ENCODE results near the gene SLC10A7.

The SLC10A7 gene

DNA sequence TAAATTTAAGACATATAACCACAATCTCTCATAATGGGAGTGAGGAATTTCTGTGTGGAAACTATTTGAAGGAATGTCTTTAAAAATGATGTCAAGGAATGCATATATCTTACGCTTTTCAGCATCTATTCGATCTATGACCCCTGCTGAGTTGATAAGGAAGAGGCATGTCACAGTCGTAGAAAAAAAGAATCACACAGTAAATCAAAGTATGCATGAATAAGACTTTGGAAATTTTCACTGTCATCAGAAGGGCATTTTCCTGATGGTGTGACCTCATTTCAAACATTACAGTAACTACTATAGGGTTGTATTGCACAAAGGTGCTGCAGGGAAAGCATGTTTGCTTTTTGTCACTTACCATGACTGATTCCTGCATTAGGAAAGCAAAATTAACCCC is 265.9 kb downstream of the SLC10A7 start:
- peak; percentile 86 for DNase-seq (ENCODE audit: low read depth)
- no peak overlapping the region for H3K4me3 ChIP-seq (ENCODE audit: low read depth, low read length)
- TF ChIP-seq, protein P1, sequence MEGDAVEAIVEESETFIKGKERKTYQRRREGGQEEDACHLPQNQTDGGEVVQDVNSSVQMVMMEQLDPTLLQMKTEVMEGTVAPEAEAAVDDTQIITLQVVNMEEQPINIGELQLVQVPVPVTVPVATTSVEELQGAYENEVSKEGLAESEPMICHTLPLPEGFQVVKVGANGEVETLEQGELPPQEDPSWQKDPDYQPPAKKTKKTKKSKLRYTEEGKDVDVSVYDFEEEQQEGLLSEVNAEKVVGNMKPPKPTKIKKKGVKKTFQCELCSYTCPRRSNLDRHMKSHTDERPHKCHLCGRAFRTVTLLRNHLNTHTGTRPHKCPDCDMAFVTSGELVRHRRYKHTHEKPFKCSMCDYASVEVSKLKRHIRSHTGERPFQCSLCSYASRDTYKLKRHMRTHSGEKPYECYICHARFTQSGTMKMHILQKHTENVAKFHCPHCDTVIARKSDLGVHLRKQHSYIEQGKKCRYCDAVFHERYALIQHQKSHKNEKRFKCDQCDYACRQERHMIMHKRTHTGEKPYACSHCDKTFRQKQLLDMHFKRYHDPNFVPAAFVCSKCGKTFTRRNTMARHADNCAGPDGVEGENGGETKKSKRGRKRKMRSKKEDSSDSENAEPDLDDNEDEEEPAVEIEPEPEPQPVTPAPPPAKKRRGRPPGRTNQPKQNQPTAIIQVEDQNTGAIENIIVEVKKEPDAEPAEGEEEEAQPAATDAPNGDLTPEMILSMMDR (conservative IDR thresholded peaks at IDR 0.05; ENCODE audit: low read depth, low read length): no peak

DNA sequence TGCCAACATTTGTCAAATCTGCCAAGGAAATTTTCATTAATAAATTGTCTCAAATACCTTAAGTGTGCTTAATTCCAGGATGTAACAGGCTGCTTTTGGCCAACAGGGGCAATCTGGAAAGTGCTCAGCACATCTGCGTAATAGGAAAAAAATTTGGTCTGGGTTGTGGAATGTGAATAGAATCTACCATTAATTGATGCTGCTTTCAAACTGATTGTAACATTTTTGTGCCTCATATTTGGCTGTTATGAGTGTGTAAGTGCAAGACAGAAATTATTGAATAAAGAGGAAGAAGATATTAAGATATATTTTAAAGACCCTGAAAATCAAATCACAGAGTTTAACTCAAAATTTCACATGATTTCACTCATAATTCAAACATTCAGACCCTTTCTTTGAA is 266.3 kb downstream of the SLC10A7 start:
- DNase-seq (ENCODE audit: low read depth): peak; percentile 80

DNA sequence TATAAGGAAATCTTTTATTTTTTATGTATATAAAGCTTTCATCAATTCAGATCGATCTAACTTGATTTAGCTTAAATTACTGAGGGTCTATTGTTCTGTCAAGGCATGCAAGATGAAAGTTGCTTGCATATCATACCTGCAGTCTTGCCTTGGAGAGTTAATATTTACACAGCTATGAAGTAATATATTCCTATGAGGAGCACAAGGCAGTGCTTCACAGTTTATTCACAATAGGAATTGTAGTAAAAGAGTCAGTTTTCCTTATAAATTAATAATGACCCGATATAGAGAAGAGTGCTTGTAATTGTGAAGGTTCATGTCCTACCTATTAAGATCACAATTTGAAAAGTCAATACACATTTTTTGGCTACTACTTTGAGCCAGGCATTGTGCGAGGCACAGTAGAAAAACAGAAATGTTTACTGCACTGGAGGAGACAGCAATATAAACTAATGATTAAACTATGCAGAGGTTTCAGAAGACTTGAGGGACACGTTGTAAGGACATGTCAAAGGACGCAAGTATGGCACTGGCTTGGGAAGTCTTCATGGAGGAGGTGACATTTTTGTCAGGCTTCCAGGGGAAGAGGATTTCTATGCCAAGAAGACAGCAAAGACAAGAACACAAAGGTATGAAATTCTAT is 268.6 kb downstream of the SLC10A7 start:
- TF ChIP-seq, protein P1 (conservative IDR thresholded peaks at IDR 0.05; ENCODE audit: low read depth, low read length): no peak
- no peak overlapping the region for H3K4me3 ChIP-seq (ENCODE audit: low read depth, low read length)
- DNase-seq (ENCODE audit: low read depth): no peak

More for the DNA sequence above, 266.3 kb downstream of the SLC10A7 start:
- TF ChIP-seq, protein P1 (conservative IDR thresholded peaks at IDR 0.05; ENCODE audit: low read depth, low read length): peak; percentile 41
- H3K4me3 ChIP-seq (ENCODE audit: low read depth, low read length): no peak overlapping the region

DNA sequence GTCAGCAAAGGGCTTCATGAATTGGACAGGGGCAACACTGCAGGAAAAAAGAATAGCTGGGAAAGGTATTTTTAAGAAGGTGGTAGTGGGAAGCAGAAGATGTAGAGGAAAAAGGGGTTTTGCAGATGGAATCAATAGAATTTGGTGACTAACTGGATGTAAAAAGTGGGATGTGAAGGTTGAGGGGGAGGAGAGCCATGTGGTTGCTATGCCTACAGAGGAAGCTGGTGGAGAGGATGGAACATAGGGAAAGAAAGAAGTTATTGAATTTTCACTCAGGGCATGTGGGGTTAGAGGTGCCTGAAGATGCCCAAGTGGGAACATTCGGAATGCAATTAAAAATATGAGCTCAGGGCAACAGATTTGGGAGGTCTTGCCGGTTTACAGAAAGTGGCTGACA is 274.4 kb downstream of the SLC10A7 start:
- DNase-seq (ENCODE audit: low read depth): no peak
- no peak overlapping the region for H3K4me3 ChIP-seq (ENCODE audit: low read depth, low read length)
- TF ChIP-seq, protein P1 (conservative IDR thresholded peaks at IDR 0.05; ENCODE audit: low read depth, low read length): no peak

DNA sequence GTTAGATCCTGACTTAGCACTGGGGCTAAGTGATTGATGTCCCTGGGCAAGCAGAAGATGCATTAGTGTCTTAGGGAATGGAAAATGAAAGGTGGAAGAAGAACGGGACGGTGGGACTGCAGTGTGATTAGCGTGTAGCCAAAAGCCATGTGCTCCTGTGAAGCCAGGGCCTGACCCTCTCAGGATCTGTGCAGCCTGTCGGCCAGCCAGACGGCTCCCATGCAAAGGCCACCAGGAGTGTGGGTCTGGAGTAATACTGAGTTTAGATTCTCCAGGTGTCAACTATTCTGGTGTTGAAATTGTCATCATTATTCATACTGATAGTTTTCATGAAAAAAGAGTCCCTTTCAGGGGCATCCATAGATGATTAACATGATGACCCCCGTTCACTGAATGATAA is 275.4 kb downstream of the SLC10A7 start:
- TF ChIP-seq, protein P1 (conservative IDR thresholded peaks at IDR 0.05; ENCODE audit: low read depth, low read length): no peak
- no peak for DNase-seq (ENCODE audit: low read depth)
- H3K4me3 ChIP-seq (ENCODE audit: low read depth, low read length): no peak overlapping the region

DNA sequence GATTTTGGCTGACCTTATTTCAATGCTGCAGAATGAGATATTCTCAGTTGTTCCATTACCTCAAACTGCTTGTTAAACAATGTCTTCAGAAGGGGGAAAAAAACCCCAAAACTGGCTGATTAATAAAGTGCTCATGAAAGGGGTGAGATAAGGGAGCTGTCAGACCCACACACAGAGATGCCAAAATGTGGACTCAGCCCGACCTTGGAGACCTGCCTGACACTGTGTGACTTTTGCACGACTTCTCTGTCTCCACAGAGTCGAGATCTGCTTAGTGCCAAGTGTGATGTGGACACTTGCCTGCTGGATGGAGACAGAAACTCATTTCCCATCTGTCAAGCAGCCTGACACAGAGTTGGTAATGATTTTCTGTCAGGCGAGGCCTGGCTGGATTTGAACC is 275.9 kb downstream of the SLC10A7 start:
- TF ChIP-seq, protein P1 (conservative IDR thresholded peaks at IDR 0.05; ENCODE audit: low read depth, low read length): no peak
- H3K4me3 ChIP-seq (ENCODE audit: low read depth, low read length): no peak overlapping the region
- no peak for DNase-seq (ENCODE audit: low read depth)

DNA sequence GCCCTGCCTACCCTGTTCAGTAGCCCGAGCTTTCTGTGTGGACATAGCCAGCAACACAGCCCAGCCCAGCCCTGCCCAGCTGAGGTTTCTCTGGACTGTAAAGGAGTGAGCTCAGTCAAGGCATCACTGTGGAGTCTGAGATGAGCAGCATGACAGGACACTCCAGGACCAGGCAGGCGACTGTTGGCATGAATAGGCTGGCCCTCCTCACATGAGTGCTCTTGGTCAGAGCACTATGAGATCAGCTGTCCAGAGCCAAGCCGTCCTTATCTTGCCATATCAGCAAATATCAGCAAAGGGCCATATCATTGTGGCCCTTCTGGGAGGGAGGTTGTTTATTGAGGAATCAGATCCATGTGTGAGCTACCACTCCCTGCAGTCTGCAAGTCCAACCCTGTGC is 276.5 kb downstream of the SLC10A7 start:
- TF ChIP-seq, protein P1 (conservative IDR thresholded peaks at IDR 0.05; ENCODE audit: low read depth, low read length): no peak
- no peak for DNase-seq (ENCODE audit: low read depth)

More for the DNA sequence above, 276.5 kb downstream of the SLC10A7 start:
- H3K4me3 ChIP-seq (ENCODE audit: low read depth, low read length): no peak overlapping the region
